H1 (cell line): Measurements from ENCODE around the gene PHLPP1. TPM values are rescaled to one million over a fixed set of nuclear protein-coding genes. Genes with fewer than 3 reads are reported as not detected.

Source experiments
- CTCF ChIA-PET: fragments of 300-600 bp; sonication (Branson Sonifier 250); formaldehyde crosslinking; loops from one replicate; lab custom pipeline; 2021; ENCODE audit not compliant: partially characterized antibody; lab: Charles Lee
- POLR2A ChIA-PET: fragments of 300-600 bp; sonication (Branson Sonifier 250); formaldehyde crosslinking; loops from one replicate; lab custom pipeline; 2021; ENCODE audit warnings: inconsistent platforms; ENCODE audit not compliant: partially characterized antibody; lab: Charles Lee
- DNase-seq, 2 experiments: peaks; one replicate each; pipeline versions ENCODE4 v3.0.0 to v3.0.0-alpha.2; 2010 to 2022; ENCODE audit warnings: low spot score in 2 of 2, low read depth in 1 of 2, mixed read lengths in 1 of 2
- FAIRE-seq: peaks from 2 replicates; lab custom pipeline; 2011; peaks lifted over from hg19 to GRCh38; lab: Jason Lieb, UNC
- H2AFZ ChIP-seq: 2 replicates; pipeline ENCODE4 v1.8.1; 2012; ENCODE audit warnings: low read length, inconsistent platforms
- H2AK5ac ChIP-seq: 2 replicates; pipeline ENCODE4 v1.6.1; 2013; ENCODE audit warnings: low read depth, low read length
- H2BK120ac ChIP-seq: replicated peaks from 2 replicates; pipeline ENCODE3; 2013; ENCODE audit warnings: low read depth, low read length, inconsistent platforms
- H2BK12ac ChIP-seq: 2 replicates; pipeline ENCODE4 v1.6.1; 2013; ENCODE audit warnings: low read depth, low read length
- H2BK15ac ChIP-seq: 2 replicates; pipeline ENCODE4 v1.6.1; 2013; ENCODE audit warnings: low read length
- H2BK20ac ChIP-seq: 2 replicates; pipeline ENCODE4 v1.6.1; 2013; ENCODE audit warnings: low read length
- H2BK5ac ChIP-seq: 2 replicates; pipeline ENCODE4 v1.6.1; 2013; ENCODE audit warnings: low read depth, low read length
- H3K14ac ChIP-seq: 2 replicates; pipeline ENCODE4 v1.6.1; 2013; ENCODE audit warnings: inconsistent platforms; ENCODE audit not compliant: insufficient read length
- H3K18ac ChIP-seq: 2 replicates; pipeline ENCODE4 v1.6.1; 2013; ENCODE audit warnings: low read length; ENCODE audit errors: extremely low read depth
- H3K23ac ChIP-seq: 2 replicates; pipeline ENCODE4 v1.6.1; 2013; ENCODE audit warnings: inconsistent platforms; ENCODE audit not compliant: insufficient read length
- H3K23me2 ChIP-seq: 2 replicates; pipeline ENCODE4 v1.6.1; 2013; ENCODE audit warnings: low read depth, low read length
- H3K27ac ChIP-seq: 2 replicates; pipeline ENCODE4 v1.6.1; 2011; ENCODE audit warnings: low read depth, low read length, inconsistent platforms
- H3K27me3 ChIP-seq, 4 experiments: replicated peaks in 1 of 4; 1 replicate in 1 of 4; 2 replicates in 3 of 4; pipeline versions ENCODE4 v1.6.1 to v1.8.1; 2011 to 2013; ENCODE audit warnings: low read length in 3 of 4, mild to moderate bottlenecking in 3 of 4, inconsistent platforms in 2 of 4, mixed read lengths in 2 of 4, moderate library complexity in 1 of 4; ENCODE audit not compliant: control insufficient read depth in 3 of 4, insufficient read depth in 3 of 4; ENCODE audit errors: extremely low read depth in 1 of 4
- H3K36me3 ChIP-seq, 4 experiments: 2 replicates each; pipeline versions ENCODE4 v1.6.1 to v1.8.1; 2011 to 2013; ENCODE audit warnings: mild to moderate bottlenecking in 4 of 4, low read length in 3 of 4, moderate library complexity in 2 of 4, control low read depth in 1 of 4, inconsistent platforms in 1 of 4; ENCODE audit not compliant: insufficient read depth in 4 of 4, control insufficient read depth in 2 of 4
- H3K4ac ChIP-seq: replicated peaks from 2 replicates; pipeline ENCODE3; 2013; ENCODE audit warnings: low read length, low read depth, mixed read lengths, inconsistent platforms; ENCODE audit not compliant: insufficient read length
- H3K4me1 ChIP-seq, 4 experiments: replicated peaks in 1 of 4; 1 replicate in 1 of 4; 2 replicates in 3 of 4; pipeline versions ENCODE4 v1.6.1 to v1.8.1; 2011 to 2013; ENCODE audit warnings: low read length in 3 of 4, inconsistent platforms in 2 of 4, mixed read lengths in 1 of 4; ENCODE audit not compliant: insufficient read depth in 4 of 4, control insufficient read depth in 3 of 4
- H3K4me2 ChIP-seq, 2 experiments: 2 replicates each; pipeline versions ENCODE4 v1.6.1 to v1.8.1; 2011 to 2013; ENCODE audit warnings: low read depth in 2 of 2, low read length in 2 of 2, control low read depth in 1 of 2, inconsistent platforms in 1 of 2, mild to moderate bottlenecking in 1 of 2; ENCODE audit not compliant: insufficient read depth in 1 of 2
- H3K4me3 ChIP-seq, 4 experiments: fragments of 200-600, 300-600 bp in 1 of 4; sonication (generic), shearing (Covaris generic), sonication (Bioruptor Twin) in 1 of 4; 2 replicates each; pipeline versions ENCODE4 v1.5.1 to v1.8.1; 2011 to 2016; ENCODE audit warnings: low read length in 4 of 4, low read depth in 3 of 4, control low read depth in 2 of 4, inconsistent platforms in 2 of 4, mild to moderate bottlenecking in 2 of 4, mixed read lengths in 1 of 4, moderate library complexity in 1 of 4; ENCODE audit not compliant: insufficient read depth in 2 of 4; ENCODE audit errors: extremely low read depth in 1 of 4
- H3K56ac ChIP-seq: replicated peaks from 2 replicates; pipeline ENCODE3; 2013; ENCODE audit warnings: low read depth, mild to moderate bottlenecking, mixed read lengths, low read length, inconsistent platforms; ENCODE audit not compliant: insufficient read length
- H3K79me1 ChIP-seq: 2 replicates; pipeline ENCODE4 v1.6.1; 2013; ENCODE audit warnings: low read depth, low read length, control low read depth
- H3K79me2 ChIP-seq, 2 experiments: 2 replicates each; pipeline versions ENCODE4 v1.6.1 to v1.8.1; 2012 to 2013; ENCODE audit warnings: low read length in 2 of 2, mild to moderate bottlenecking in 2 of 2, inconsistent platforms in 1 of 2; ENCODE audit not compliant: insufficient read depth in 2 of 2, control insufficient read depth in 1 of 2
- H3K9ac ChIP-seq, 4 experiments: replicated peaks in 1 of 4; 1 replicate in 1 of 4; 2 replicates in 3 of 4; pipeline versions ENCODE4 v1.6.1 to v1.8.1; 2011 to 2013; ENCODE audit warnings: low read depth in 3 of 4, low read length in 3 of 4, control low read depth in 2 of 4, mild to moderate bottlenecking in 2 of 4, moderate library complexity in 2 of 4, inconsistent platforms in 1 of 4; ENCODE audit errors: extremely low read depth in 1 of 4
- H3K9me3 ChIP-seq, 2 experiments: 2 replicates each; pipeline versions ENCODE4 v1.6.1 to v1.8.1; 2012 to 2013; ENCODE audit warnings: mild to moderate bottlenecking in 2 of 2, moderate library complexity in 2 of 2, control low read depth in 1 of 2, inconsistent platforms in 1 of 2, low read depth in 1 of 2, low read length in 1 of 2, mixed read lengths in 1 of 2; ENCODE audit not compliant: insufficient read depth in 2 of 2
- H4K20me1 ChIP-seq, 2 experiments: replicated peaks in 1 of 2; 2 replicates each; pipeline versions ENCODE3 to v1.8.1; 2011 to 2013; ENCODE audit warnings: inconsistent platforms in 2 of 2, low read length in 2 of 2, mild to moderate bottlenecking in 1 of 2; ENCODE audit not compliant: insufficient read depth in 2 of 2, control insufficient read depth in 1 of 2
- H4K5ac ChIP-seq: 2 replicates; pipeline ENCODE4 v1.6.1; 2013; ENCODE audit warnings: low read length, low read depth, mixed read lengths, inconsistent platforms; ENCODE audit not compliant: insufficient read length
- H4K8ac ChIP-seq: 2 replicates; pipeline ENCODE4 v1.8.0; 2013; ENCODE audit warnings: mild to moderate bottlenecking, moderate library complexity, low read length, inconsistent platforms; ENCODE audit not compliant: insufficient read depth; ENCODE audit errors: extremely low read depth
- H4K91ac ChIP-seq: replicated peaks from 2 replicates; pipeline ENCODE3; 2013; ENCODE audit warnings: low read length, mixed read lengths, inconsistent platforms; ENCODE audit not compliant: insufficient read length
- CBX8 ChIP-seq: fragments of 300-800, 300-1000 bp; sonication (generic); IDR thresholded peaks from 2 replicates; pipeline ENCODE4 v1.7.1; 2016; ENCODE audit warnings: low read depth, low read length, borderline replicate concordance
- FOSL1 ChIP-seq: IDR thresholded peaks from 2 replicates; pipeline ENCODE4 v1.6.1; 2011; ENCODE audit warnings: mild to moderate bottlenecking, low read depth, low read length, moderate library complexity; ENCODE audit not compliant: insufficient read depth
- PHF8 ChIP-seq: fragments of 200-600 bp; sonication (generic); conservative IDR thresholded peaks from 2 replicates; pipeline ENCODE4 v1.7.1; 2012; ENCODE audit warnings: low read depth, mild to moderate bottlenecking, inconsistent platforms, low read length, moderate library complexity
- TAF1 ChIP-seq: IDR thresholded peaks from 2 replicates; pipeline ENCODE4 v1.6.1; 2011; ENCODE audit warnings: mild to moderate bottlenecking, low read depth, low read length
- polyA plus RNA-seq, 7 experiments: library from polyadenylated mRNA; depleted of rRNA in 3 of 7; stranded (reverse) in 5 of 7; unstranded in 2 of 7; fragments of >200 nt in 5 of 7; fragments of 200-250 nt in 2 of 7; gene quantifications; 1 replicate in 5 of 7; 2 replicates in 1 of 7; 4 replicates in 1 of 7; pipeline versions ENCODE4 v1.2.1 to v1.2.3, GENCODE V29; 2011 to 2013; ENCODE audit warnings: missing spikeins in 2 of 7, mixed read lengths in 2 of 7
- total RNA-seq: library from RNA; stranded (reverse); fragmentation: NEBNext Ultra II Directional; extraction: Animal tissue kit (Norgen Biotek cat#: 25700); gene quantifications from 2 replicates; pipeline ENCODE4 v1.2.1, GENCODE V29; 2021

The PHLPP1 gene
- total and polyA plus RNA-seq, 2 of the 8 experiments (the other 6 are each of a cell fraction or from before 2014, with no cell fraction given): 28.0 to 66.3 TPM

DNA sequence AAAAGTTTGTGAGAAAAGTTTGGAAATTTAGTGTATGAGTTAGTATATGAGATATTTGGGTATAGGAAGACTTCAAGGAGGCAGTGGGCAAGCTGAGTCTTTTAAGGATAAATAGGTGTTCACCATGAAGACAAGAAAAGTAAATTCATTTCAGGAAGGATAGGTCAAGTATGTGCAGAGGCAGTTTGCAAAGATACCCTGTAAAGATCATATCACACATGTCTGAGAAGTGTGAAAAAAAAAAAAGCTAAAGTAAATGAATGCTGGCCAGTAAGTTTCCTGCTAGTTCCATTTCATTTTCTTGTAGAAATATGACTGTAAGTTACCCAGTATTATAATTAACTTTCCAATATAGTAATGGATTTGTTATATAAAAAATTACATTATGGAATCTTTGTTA lies 131.0 kb downstream of the PHLPP1 start:
- Histone ChIP-seq H3K9ac (no peak overlapping the region), H3K18ac (no peak overlapping the region), H4K5ac (no peak overlapping the region), H2BK20ac (no peak overlapping the region), H3K23ac (no peak overlapping the region), H4K20me1 (no peaks in the 10 kb centered on the region), H3K14ac (no peak overlapping the region), H3K9me3 (no peaks in the 10 kb centered on the region), H2BK12ac (no peak overlapping the region), H3K4me1 (peaks cover 0 to 9% (median 5%) of the 10 kb centered on the region in 4 experiments; a peak in 4 of 7 replicates), H2BK15ac (no peak overlapping the region), H3K27ac (no peak overlapping the region), H3K79me2 (peaks cover 0 to 77% of the 10 kb centered on the region in 2 experiments; a peak in 3 of 4 replicates), H3K4me2 (no peak overlapping the region), H4K91ac (no peak overlapping the region), H3K36me3 (no peaks in the 10 kb centered on the region), H3K27me3 (no peaks in the 10 kb centered on the region), H4K8ac (no peak overlapping the region), H3K56ac (no peak overlapping the region), H2AFZ (no peak overlapping the region), H3K79me1 (peaks cover 4% of the 10 kb centered on the region; the same call in 1 of the 2 replicates), H3K4ac (no peak overlapping the region), H2BK5ac (no peak overlapping the region), H3K4me3 (no peak overlapping the region), H2AK5ac (no peak overlapping the region), H3K23me2 (no peaks in the 10 kb centered on the region), H2BK120ac (no peak overlapping the region)
- ChIA-PET POLR2A (interaction anchor here (1.5 kb wide), 1 partner anchor 12 kb away, joined by 4 read pairs; no protein-coding TSS in a partner anchor), CTCF (interaction anchor here (0.6 to 1.0 kb wide), 2 partner anchors 10 to 138 kb away, joined by 3 to 5 read pairs; no protein-coding TSS in a partner anchor)
- no peak for DNase-seq
- no peak for FAIRE-seq
- TF ChIP-seq PHF8: no peak
- no peak for TF ChIP-seq CBX8
- no peak for TF ChIP-seq FOSL1
- TF ChIP-seq TAF1: no peak
